A673 (cell line): Measurements from ENCODE around the gene KCTD18.

ENCODE experiments used
- EZH2 ChIP-seq: fragments of 200-600 bp; sonication (generic); IDR thresholded peaks from 2 replicates; pipeline ENCODE4 v1.6.1; 2017; ENCODE audit warnings: borderline replicate concordance, low read depth, mild to moderate bottlenecking, mixed read lengths, antibody characterized with exemption, low read length; ENCODE audit not compliant: poor library complexity, severe bottlenecking
- TF ChIP-seq, protein P1 (sequence below): fragments of 300-800, 200-600 bp; sonication (generic); conservative IDR thresholded peaks from 2 replicates; pipeline ENCODE4 v1.5.1; 2017; ENCODE audit warnings: low read depth, mild to moderate bottlenecking, antibody characterized with exemption, low read length, moderate library complexity, mixed read lengths

DNA sequence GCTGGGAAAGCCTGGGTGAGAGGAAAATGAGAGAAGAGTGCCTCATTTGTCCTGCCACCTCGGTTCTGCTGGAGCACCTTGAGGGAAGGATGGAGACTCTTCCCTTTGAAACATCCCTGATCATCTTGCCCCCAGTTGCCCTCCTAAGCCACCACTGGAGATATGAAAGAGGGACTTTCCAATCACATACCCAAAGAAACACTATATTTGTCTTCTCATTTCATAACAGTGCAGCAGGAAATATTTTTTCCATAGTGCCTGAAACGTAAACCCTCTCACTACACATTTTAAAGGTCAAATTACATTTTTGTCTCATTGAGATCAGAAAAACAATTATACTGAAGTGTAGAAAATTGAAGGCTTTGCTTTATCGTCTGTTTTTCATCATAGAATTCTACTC, 63.3 kb downstream of the KCTD18 start:
- TF ChIP-seq, protein P1, sequence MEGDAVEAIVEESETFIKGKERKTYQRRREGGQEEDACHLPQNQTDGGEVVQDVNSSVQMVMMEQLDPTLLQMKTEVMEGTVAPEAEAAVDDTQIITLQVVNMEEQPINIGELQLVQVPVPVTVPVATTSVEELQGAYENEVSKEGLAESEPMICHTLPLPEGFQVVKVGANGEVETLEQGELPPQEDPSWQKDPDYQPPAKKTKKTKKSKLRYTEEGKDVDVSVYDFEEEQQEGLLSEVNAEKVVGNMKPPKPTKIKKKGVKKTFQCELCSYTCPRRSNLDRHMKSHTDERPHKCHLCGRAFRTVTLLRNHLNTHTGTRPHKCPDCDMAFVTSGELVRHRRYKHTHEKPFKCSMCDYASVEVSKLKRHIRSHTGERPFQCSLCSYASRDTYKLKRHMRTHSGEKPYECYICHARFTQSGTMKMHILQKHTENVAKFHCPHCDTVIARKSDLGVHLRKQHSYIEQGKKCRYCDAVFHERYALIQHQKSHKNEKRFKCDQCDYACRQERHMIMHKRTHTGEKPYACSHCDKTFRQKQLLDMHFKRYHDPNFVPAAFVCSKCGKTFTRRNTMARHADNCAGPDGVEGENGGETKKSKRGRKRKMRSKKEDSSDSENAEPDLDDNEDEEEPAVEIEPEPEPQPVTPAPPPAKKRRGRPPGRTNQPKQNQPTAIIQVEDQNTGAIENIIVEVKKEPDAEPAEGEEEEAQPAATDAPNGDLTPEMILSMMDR = no peak
- no peak for TF ChIP-seq EZH2
